Uterus (tissue), 4 donors: ENCODE results near the gene FZD10. TPM values are rescaled to one million over a fixed set of nuclear protein-coding genes. Genes with fewer than 3 reads are reported as not detected.

ENCODE experiments used
- DNase-seq, 2 donors: peaks; one replicate each; pipeline ENCODE4 v3.0.0-alpha.2; 2019 to 2020
- H3K27ac ChIP-seq, 2 donors: fragments of 200-600 bp; sonication (generic); 1 replicate in 1 of 2; 2 replicates in 1 of 2; pipeline ENCODE4 v1.5.1; 2016 to 2018
- H3K27me3 ChIP-seq, 2 donors: fragments of 200-600 bp; sonication (generic); one replicate each; pipeline ENCODE4 v1.5.1; 2018 to 2019; ENCODE audit warnings: control low read depth in 1 of 2
- H3K36me3 ChIP-seq, 2 donors: fragments of 200-600 bp; sonication (generic); one replicate each; pipeline ENCODE4 v1.5.1; 2019; ENCODE audit warnings: control low read depth in 1 of 2
- H3K4me1 ChIP-seq, 2 donors: fragments of 200-600 bp; sonication (generic); one replicate each; pipeline ENCODE4 v1.5.1; 2018 to 2019; ENCODE audit warnings: control low read depth in 1 of 2
- H3K4me3 ChIP-seq, 2 donors: fragments of 200-600 bp; sonication (generic); 1 replicate in 1 of 2; 2 replicates in 1 of 2; pipeline ENCODE4 v1.5.1; 2018 to 2019; ENCODE audit warnings: mild to moderate bottlenecking in 1 of 2
- H3K9me3 ChIP-seq, 2 donors: fragments of 200-600 bp; sonication (generic); one replicate each; pipeline ENCODE4 v1.5.1; 2019; ENCODE audit warnings: control low read depth in 1 of 2
- CTCF ChIP-seq, 4 experiments: fragments of 200-600 bp in 2 of 4; fragments of 450-650 bp in 2 of 4; sonication (generic) in 2 of 4; IDR thresholded peaks; one replicate each; pipeline ENCODE4 v1.5.1; 2016 to 2019; ENCODE audit warnings: antibody characterized with exemption in 4 of 4, mild to moderate bottlenecking in 2 of 4, moderate library complexity in 1 of 4
- POLR2A ChIP-seq, 2 donors: fragments of 450-650 bp; IDR thresholded peaks; one replicate each; pipeline ENCODE4 v1.6.1; 2016; ENCODE audit warnings: antibody characterized with exemption in 2 of 2, mild to moderate bottlenecking in 1 of 2, moderate library complexity in 1 of 2
- intact Hi-C: fragments of 100-400 bp; cut with DNase I; formaldehyde crosslinking; loops from one replicate; pipeline ENCODE4 v1.15.1; 2023; ENCODE audit warnings: low total_unique reads
- total RNA-seq, 4 donors: library from RNA; depleted of rRNA in 3 of 4; stranded (reverse); fragments of >200 nt in 3 of 4; gene quantifications; one replicate each; pipeline versions ENCODE4 v1.1.0 to v1.2.4, GENCODE V29; 2014 to 2023
- donor health status: DM: yes; HTN: yes; CAD: no.

FZD10 gene
- total RNA-seq, 4 donors from 2014 or later, result 1.4 to 11.3 (median 1.9) TPM

GRCh38 chr12:130146176-130146931, 15.9 kb upstream of the FZD10 start:
- H3K9me3 ChIP-seq, result no peaks in the 10 kb centered on the region
- H3K36me3 ChIP-seq, result no peaks in the 10 kb centered on the region
- TF ChIP-seq CTCF (IDR thresholded peaks at IDR 0.05) (no peak), POLR2A (IDR thresholded peaks at IDR 0.05) (no peak)
- intact Hi-C loops, result no loop called here
- no peaks in the 10 kb centered on the region for H3K4me1 ChIP-seq
- H3K27me3 ChIP-seq, result no peaks in the 10 kb centered on the region
- H3K27ac ChIP-seq, result no peak overlapping the region
- no peak overlapping the region for H3K4me3 ChIP-seq
- no peak for DNase-seq

GRCh38 chr12:130147875-130148596, 14.2 kb upstream of the FZD10 start:
- H3K9me3 ChIP-seq, result no peaks in the 10 kb centered on the region
- no peaks in the 10 kb centered on the region for H3K36me3 ChIP-seq
- H3K4me1 ChIP-seq, result no peaks in the 10 kb centered on the region
- H3K27me3 ChIP-seq, result no peaks in the 10 kb centered on the region
- H3K4me3 ChIP-seq, result no peak overlapping the region
- H3K27ac ChIP-seq, result no peak overlapping the region
- intact Hi-C loops, result no loop called here
- no peak for DNase-seq
- TF ChIP-seq CTCF (IDR thresholded peaks at IDR 0.05) (no peak), POLR2A (IDR thresholded peaks at IDR 0.05) (no peak)

- Histone ChIP-seq H3K4me3 (no peak overlapping the region), H3K27me3 (no peaks in the 10 kb centered on the region), H3K27ac (no peak overlapping the region), H3K9me3 (no peaks in the 10 kb centered on the region), H3K36me3 (no peaks in the 10 kb centered on the region), H3K4me1 (no peaks in the 10 kb centered on the region)
- no peak for DNase-seq
- TF ChIP-seq CTCF (IDR thresholded peaks at IDR 0.05), result no peak
- no peak for TF ChIP-seq POLR2A (IDR thresholded peaks at IDR 0.05)
- intact Hi-C loops, result no loop called here
Measured at GRCh38 chr12:130151846-130152245, 10.4 kb upstream of the FZD10 start.

- no peaks in the 10 kb centered on the region for H3K36me3 ChIP-seq
- no peak for DNase-seq
Measured at GRCh38 chr12:130152386-130152785, 9.9 kb upstream of the FZD10 start.

More at GRCh38 chr12:130152386-130152785, 9.9 kb upstream of the FZD10 start:
- H3K27ac ChIP-seq, result no peak overlapping the region
- no peaks in the 10 kb centered on the region for H3K27me3 ChIP-seq
- TF ChIP-seq POLR2A (IDR thresholded peaks at IDR 0.05) (no peak), CTCF (IDR thresholded peaks at IDR 0.05) (no peak)
- H3K9me3 ChIP-seq, result no peaks in the 10 kb centered on the region
- H3K4me3 ChIP-seq, result no peak overlapping the region
- intact Hi-C loops, result no loop called here
- H3K4me1 ChIP-seq, result no peaks in the 10 kb centered on the region
